ENCODE measurements around the gene RPA1. TPM values are rescaled to one million over a fixed set of nuclear protein-coding genes. Genes with fewer than 3 reads are reported as not detected.

The RPA1 gene
- total and polyA plus RNA-seq, 9 of the 15 experiments (the other 6 are each of a cell fraction or from before 2014, with no cell fraction given): 25.2 to 125 (median 47.4) TPM

GRCh38 chr17:1839516-1839915, 9.7 kb downstream of the RPA1 start (continued):
- TF ChIP-seq ARID1B (IDR thresholded peaks at IDR 0.05) (peak; percentile 56), ZNF707 (CRISPR knock-in tag; conservative IDR thresholded peaks at IDR 0.05) (no peak)

GRCh38 chr17:1843947-1844346, 14.1 kb downstream of the RPA1 start:
- POLR2A ChIA-PET: no interaction called here
- H3K4me3 ChIP-seq: no peak overlapping the region
- peaks cover 54% of the 10 kb centered on the region; the same call in 2 of the 3 replicates for H3K36me3 ChIP-seq (ENCODE audit: control insufficient read depth, insufficient read depth, low read length)
- H4K20me1 ChIP-seq (replicated peaks; ENCODE audit: control insufficient read depth, insufficient read depth, low read length): no peaks in the 10 kb centered on the region
- DNase-seq (ENCODE audit: extremely low read depth in 1 of 4, low spot score in 3 of 4) (no peak), FAIRE-seq (no peak), ATAC-seq (no peak)
- in situ Hi-C loops (cut with MboI) (no loop called here), intact Hi-C loops (cut with micrococcal nuclease) (no loop called here)
- no peak overlapping the region for H3K4me2 ChIP-seq (ENCODE audit: insufficient read depth, low read length)
- no TSS peak for BruUV-seq (replicated peaks)
- H3K9me3 ChIP-seq (replicated peaks; ENCODE audit: control insufficient read depth, insufficient read depth, low read depth, low read length): no peaks in the 10 kb centered on the region
- peaks cover 31% of the 10 kb centered on the region for H3K79me2 ChIP-seq (ENCODE audit: control insufficient read depth, insufficient read depth, low read length)
- no peaks in the 10 kb centered on the region for H3K27me3 ChIP-seq (ENCODE audit: control insufficient read depth in 2 of 2, insufficient read depth in 2 of 2, low read length in 2 of 2)
- no peak overlapping the region for H3K9ac ChIP-seq (ENCODE audit: insufficient read depth in 1 of 2, low read depth in 2 of 2, low read length in 2 of 2)
- H3K27ac ChIP-seq (ENCODE audit: extremely low read depth, low read depth, low read length): no peak overlapping the region
- H3K4me1 ChIP-seq (replicated peaks in 1 of 2; ENCODE audit: control insufficient read depth in 2 of 2, insufficient read depth in 2 of 2, low read length in 2 of 2): peaks cover 3% of the 10 kb centered on the region in 2 experiments; a peak in 3 of 5 replicates
- H3K9me1 ChIP-seq (ENCODE audit: control insufficient read depth, insufficient read depth, low read length): no peaks in the 10 kb centered on the region
- H2AFZ ChIP-seq (ENCODE audit: low read depth, low read length): no peak overlapping the region
- WGBS (ENCODE audit: insufficient coverage, low coverage, missing lambda C conversion rate): 97% methylated on average over 9 of the region's 9 CpGs
- CTCF ChIA-PET (ENCODE audit: low intra/inter-chr PET ratio): no interaction called here
- TF ChIP-seq BRF2 (IDR thresholded peaks at IDR 0.05; ENCODE audit: borderline replicate concordance, insufficient read depth, insufficient read length) (no peak), CCNT2 (IDR thresholded peaks at IDR 0.05; ENCODE audit: borderline replicate concordance, extremely low read depth, insufficient read length, low read depth, low read length) (no peak), HMG20B (CRISPR knock-in tag; IDR thresholded peaks at IDR 0.05) (no peak), NCOA6 (IDR thresholded peaks at IDR 0.05) (no peak), SRSF1 (IDR thresholded peaks at IDR 0.05; ENCODE audit: low read depth, low read length) (no peak), ZNF124 (CRISPR knock-in tag; IDR thresholded peaks at IDR 0.05) (no peak), KLF6 (CRISPR knock-in tag; IDR thresholded peaks at IDR 0.05; ENCODE audit: borderline replicate concordance) (no peak), BCL6 (CRISPR knock-in tag; IDR thresholded peaks at IDR 0.05) (no peak), RFX5 (IDR thresholded peaks at IDR 0.05; ENCODE audit: low read depth, low read length) (no peak), CREB5 (CRISPR knock-in tag; IDR thresholded peaks at IDR 0.05) (no peak)
- TF ChIP-seq, protein P1, sequence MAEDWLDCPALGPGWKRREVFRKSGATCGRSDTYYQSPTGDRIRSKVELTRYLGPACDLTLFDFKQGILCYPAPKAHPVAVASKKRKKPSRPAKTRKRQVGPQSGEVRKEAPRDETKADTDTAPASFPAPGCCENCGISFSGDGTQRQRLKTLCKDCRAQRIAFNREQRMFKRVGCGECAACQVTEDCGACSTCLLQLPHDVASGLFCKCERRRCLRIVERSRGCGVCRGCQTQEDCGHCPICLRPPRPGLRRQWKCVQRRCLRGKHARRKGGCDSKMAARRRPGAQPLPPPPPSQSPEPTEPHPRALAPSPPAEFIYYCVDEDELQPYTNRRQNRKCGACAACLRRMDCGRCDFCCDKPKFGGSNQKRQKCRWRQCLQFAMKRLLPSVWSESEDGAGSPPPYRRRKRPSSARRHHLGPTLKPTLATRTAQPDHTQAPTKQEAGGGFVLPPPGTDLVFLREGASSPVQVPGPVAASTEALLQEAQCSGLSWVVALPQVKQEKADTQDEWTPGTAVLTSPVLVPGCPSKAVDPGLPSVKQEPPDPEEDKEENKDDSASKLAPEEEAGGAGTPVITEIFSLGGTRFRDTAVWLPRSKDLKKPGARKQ (CRISPR knock-in tag; IDR thresholded peaks at IDR 0.05): no peak
- TF ChIP-seq, protein P2, sequence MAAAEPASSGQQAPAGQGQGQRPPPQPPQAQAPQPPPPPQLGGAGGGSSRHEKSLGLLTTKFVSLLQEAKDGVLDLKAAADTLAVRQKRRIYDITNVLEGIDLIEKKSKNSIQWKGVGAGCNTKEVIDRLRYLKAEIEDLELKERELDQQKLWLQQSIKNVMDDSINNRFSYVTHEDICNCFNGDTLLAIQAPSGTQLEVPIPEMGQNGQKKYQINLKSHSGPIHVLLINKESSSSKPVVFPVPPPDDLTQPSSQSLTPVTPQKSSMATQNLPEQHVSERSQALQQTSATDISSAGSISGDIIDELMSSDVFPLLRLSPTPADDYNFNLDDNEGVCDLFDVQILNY (CRISPR knock-in tag; IDR thresholded peaks at IDR 0.05): no peak
- TF ChIP-seq, protein P3, sequence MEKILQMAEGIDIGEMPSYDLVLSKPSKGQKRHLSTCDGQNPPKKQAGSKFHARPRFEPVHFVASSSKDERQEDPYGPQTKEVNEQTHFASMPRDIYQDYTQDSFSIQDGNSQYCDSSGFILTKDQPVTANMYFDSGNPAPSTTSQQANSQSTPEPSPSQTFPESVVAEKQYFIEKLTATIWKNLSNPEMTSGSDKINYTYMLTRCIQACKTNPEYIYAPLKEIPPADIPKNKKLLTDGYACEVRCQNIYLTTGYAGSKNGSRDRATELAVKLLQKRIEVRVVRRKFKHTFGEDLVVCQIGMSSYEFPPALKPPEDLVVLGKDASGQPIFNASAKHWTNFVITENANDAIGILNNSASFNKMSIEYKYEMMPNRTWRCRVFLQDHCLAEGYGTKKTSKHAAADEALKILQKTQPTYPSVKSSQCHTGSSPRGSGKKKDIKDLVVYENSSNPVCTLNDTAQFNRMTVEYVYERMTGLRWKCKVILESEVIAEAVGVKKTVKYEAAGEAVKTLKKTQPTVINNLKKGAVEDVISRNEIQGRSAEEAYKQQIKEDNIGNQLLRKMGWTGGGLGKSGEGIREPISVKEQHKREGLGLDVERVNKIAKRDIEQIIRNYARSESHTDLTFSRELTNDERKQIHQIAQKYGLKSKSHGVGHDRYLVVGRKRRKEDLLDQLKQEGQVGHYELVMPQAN (IDR thresholded peaks at IDR 0.05; ENCODE audit: borderline replicate concordance): no peak
